ENCODE results near the gene PPP1R13L. TPM values are rescaled to one million over a fixed set of nuclear protein-coding genes. Genes with fewer than 3 reads are reported as not detected.

The PPP1R13L gene
- total RNA-seq, 3 donors from 2014 or later = 21.1 to 36.7 (median 30.8) TPM

GRCh38 chr19:45403781-45404556 is 900 bp downstream of the PPP1R13L start:
- Histone ChIP-seq H3K4me1 (ENCODE audit: low read depth) (peaks cover 27% of the 10 kb centered on the region), H3K4me3 (peak overlapping the region; percentile 36), H3K9me3 (no peaks in the 10 kb centered on the region), H3K36me3 (ENCODE audit: low read depth) (no peaks in the 10 kb centered on the region)
- intact Hi-C loops (cut with DNase I, micrococcal nuclease) = no loop called here
- peak; percentile 25 for ATAC-seq
- peak; percentile 82 to 87 (median 83) for DNase-seq
- peak; percentile 38 for TF ChIP-seq CTCF (IDR thresholded peaks at IDR 0.05)

GRCh38 chr19:45403272-45403671 is 1.6 kb downstream of the PPP1R13L start:
- Histone ChIP-seq H3K4me1 (ENCODE audit: low read depth) (peaks cover 34% of the 10 kb centered on the region), H3K36me3 (ENCODE audit: low read depth) (no peaks in the 10 kb centered on the region), H3K9me3 (no peaks in the 10 kb centered on the region), H3K4me3 (no peak overlapping the region)
- no peak for DNase-seq
- no peak for TF ChIP-seq CTCF (IDR thresholded peaks at IDR 0.05)
- no peak for ATAC-seq
- intact Hi-C loops (cut with DNase I, micrococcal nuclease) = no loop called here

- H3K4me3 ChIP-seq = no peak overlapping the region
- no peaks in the 10 kb centered on the region for H3K9me3 ChIP-seq
- intact Hi-C loops (cut with DNase I, micrococcal nuclease) = no loop called here
- DNase-seq (peak; percentile 52 to 77 (median 74)), ATAC-seq (peak; percentile 8)
- TF ChIP-seq CTCF (IDR thresholded peaks at IDR 0.05) = peak; percentile 11
- H3K4me1 ChIP-seq (ENCODE audit: low read depth) = peaks cover 36% of the 10 kb centered on the region
- no peaks in the 10 kb centered on the region for H3K36me3 ChIP-seq (ENCODE audit: low read depth)
Observed at GRCh38 chr19:45402298-45403061, 2.4 kb downstream of the PPP1R13L start.

- ATAC-seq (no peak), DNase-seq (no peak)
- no peak for TF ChIP-seq CTCF (IDR thresholded peaks at IDR 0.05)
- H3K36me3 ChIP-seq (ENCODE audit: low read depth) = no peaks in the 10 kb centered on the region
- H3K4me3 ChIP-seq = no peak overlapping the region
- intact Hi-C loops (cut with DNase I, micrococcal nuclease) = no loop called here
- H3K4me1 ChIP-seq (ENCODE audit: low read depth) = peaks cover 30% of the 10 kb centered on the region
- H3K9me3 ChIP-seq = no peaks in the 10 kb centered on the region
Observed at GRCh38 chr19:45401815-45402214, 3.1 kb downstream of the PPP1R13L start.

- Histone ChIP-seq H3K4me3 (no peak overlapping the region), H3K4me1 (ENCODE audit: low read depth) (peaks cover 27% of the 10 kb centered on the region), H3K36me3 (ENCODE audit: low read depth) (no peaks in the 10 kb centered on the region), H3K9me3 (no peaks in the 10 kb centered on the region)
- intact Hi-C loops (cut with DNase I, micrococcal nuclease) = no loop called here
- no peak for TF ChIP-seq CTCF (IDR thresholded peaks at IDR 0.05)
- DNase-seq = peak in 1 of 3 donors; percentile 52
- no peak for ATAC-seq
Observed at GRCh38 chr19:45400192-45400591, 4.7 kb downstream of the PPP1R13L start.
